Fibroblast of skin of right biceps (primary cell): Measurements from ENCODE around the gene MC5R.

ENCODE experiments used
- DNase-seq: peaks from one replicate; pipeline ENCODE4 v3.0.0-alpha.2; 2013

The MC5R gene

GRCh38 chr18:13823707-13824395, at the start of gene MC5R:
MC5R (plus strand) TSS chr18:13824149; CDS start chr18:13825766, 1,617 bp downstream.
- DNase-seq: peak; percentile 30

GRCh38 chr18:13775058-13775457, 48.9 kb upstream of the MC5R start:
- no peak for DNase-seq

- no peak for DNase-seq
Measured at GRCh38 chr18:13791181-13791580, 32.8 kb upstream of the MC5R start.

- DNase-seq: no peak
Measured at GRCh38 chr18:13793819-13794218, 30.1 kb upstream of the MC5R start.

- no peak for DNase-seq
Measured at GRCh38 chr18:13796515-13796914, 27.4 kb upstream of the MC5R start.

- peak; percentile 14 for DNase-seq
Measured at GRCh38 chr18:13797157-13797611, 26.8 kb upstream of the MC5R start.

GRCh38 chr18:13799396-13799795, 24.6 kb upstream of the MC5R start:
- DNase-seq: no peak

- DNase-seq: peak; percentile 16
Measured at GRCh38 chr18:13800505-13801259, 23.3 kb upstream of the MC5R start.

- no peak for DNase-seq
Measured at GRCh38 chr18:13801260-13801601, 22.7 kb upstream of the MC5R start.

GRCh38 chr18:13804305-13804704, 19.6 kb upstream of the MC5R start:
- DNase-seq: no peak

GRCh38 chr18:13808294-13809042, 15.5 kb upstream of the MC5R start:
- DNase-seq: no peak

- DNase-seq: no peak
Measured at GRCh38 chr18:13809043-13809430, 14.9 kb upstream of the MC5R start.

GRCh38 chr18:13809531-13810255, 14.3 kb upstream of the MC5R start:
- no peak for DNase-seq

- DNase-seq: no peak
Measured at GRCh38 chr18:13810950-13811485, 12.9 kb upstream of the MC5R start.

GRCh38 chr18:13811993-13812392, 12.0 kb upstream of the MC5R start:
- DNase-seq: no peak

GRCh38 chr18:13813271-13813849, 10.6 kb upstream of the MC5R start:
- DNase-seq: peak; percentile 48

GRCh38 chr18:13826209-13826608, 2.3 kb downstream of the MC5R start:
- no peak for DNase-seq

- no peak for DNase-seq
Measured at GRCh38 chr18:13831864-13832508, 8.0 kb downstream of the MC5R start.

GRCh38 chr18:13834496-13835015, 10.6 kb downstream of the MC5R start:
- no peak for DNase-seq

GRCh38 chr18:13835202-13835601, 11.3 kb downstream of the MC5R start:
- DNase-seq: no peak

- no peak for DNase-seq
Measured at GRCh38 chr18:13836559-13836958, 12.6 kb downstream of the MC5R start.

- no peak for DNase-seq
Measured at GRCh38 chr18:13849791-13850190, 25.8 kb downstream of the MC5R start.
